OCI-LY1 (cell line): Measurements from ENCODE around the gene ARFIP2.

Experiments
- H2AFZ ChIP-seq: fragments of 200-600 bp; sonication (generic), shearing (Covaris generic); 2 replicates; pipeline ENCODE4 v1.6.0; 2014; ENCODE audit warnings: antibody characterized with exemption, mild to moderate bottlenecking, low read length
- H3F3A ChIP-seq: fragments of 200-600 bp; sonication (generic), shearing (Covaris generic); 2 replicates; pipeline ENCODE4 v1.6.0; 2014; ENCODE audit warnings: mild to moderate bottlenecking, antibody characterized with exemption, low read length, moderate library complexity; ENCODE audit not compliant: insufficient read depth
- H3K27ac ChIP-seq: fragments of 200-600 bp; sonication (generic); 2 replicates; pipeline ENCODE4 v1.5.1; 2014; ENCODE audit warnings: low read length, mixed run types, mild to moderate bottlenecking, low read depth; ENCODE audit not compliant: poor library complexity, severe bottlenecking
- H3K27me3 ChIP-seq: fragments of 200-600 bp; sonication (generic); 2 replicates; pipeline ENCODE4 v1.6.0; 2014; ENCODE audit warnings: antibody characterized with exemption, mild to moderate bottlenecking, low read length, moderate library complexity; ENCODE audit not compliant: insufficient read depth
- H3K36me3 ChIP-seq: fragments of 200-600 bp; sonication (generic); 2 replicates; pipeline ENCODE4 v1.6.1; 2014; ENCODE audit warnings: mild to moderate bottlenecking, antibody characterized with exemption, low read length, moderate library complexity, mixed read lengths; ENCODE audit not compliant: insufficient read depth
- H3K4me1 ChIP-seq: fragments of 200-600 bp; sonication (generic); 2 replicates; pipeline ENCODE4 v1.5.1; 2014; ENCODE audit warnings: mild to moderate bottlenecking, low read length, moderate library complexity; ENCODE audit not compliant: insufficient read depth, severe bottlenecking
- H3K4me2 ChIP-seq: fragments of 200-600 bp; sonication (generic), shearing (Covaris generic); 2 replicates; pipeline ENCODE4 v1.6.1; 2014; ENCODE audit warnings: low read length
- H3K4me3 ChIP-seq: fragments of 200-600 bp; sonication (generic); 2 replicates; pipeline ENCODE4 v1.5.1; 2014; ENCODE audit warnings: low read length, low read depth, mild to moderate bottlenecking, mixed read lengths; ENCODE audit not compliant: poor library complexity, severe bottlenecking
- H3K79me2 ChIP-seq: fragments of 200-600 bp; shearing (Covaris generic); 2 replicates; pipeline ENCODE4 v1.6.1; 2016; ENCODE audit warnings: mixed run types, low read length, mixed read lengths; ENCODE audit not compliant: insufficient read depth
- H3K9ac ChIP-seq: fragments of 200-600 bp; sonication (generic), shearing (Covaris generic); 2 replicates; pipeline ENCODE4 v1.6.1; 2014; ENCODE audit warnings: mild to moderate bottlenecking, low read length, mixed read lengths
- H3K9me2 ChIP-seq: fragments of 200-600 bp; sonication (generic), shearing (Covaris generic); 2 replicates; pipeline ENCODE4 v1.6.1; 2014; ENCODE audit warnings: low read depth, mild to moderate bottlenecking, low read length, mixed read lengths
- H3K9me3 ChIP-seq: fragments of 200-600 bp; shearing (Covaris generic); 2 replicates; pipeline ENCODE4 v1.6.1; 2014; ENCODE audit warnings: low read length, mixed read lengths
- H4K20me1 ChIP-seq: fragments of 200-600 bp; sonication (generic), shearing (Covaris generic); 2 replicates; pipeline ENCODE4 v1.6.0; 2016; ENCODE audit warnings: mild to moderate bottlenecking, low read length; ENCODE audit not compliant: insufficient read depth
- EZH2 ChIP-seq: fragments of 200-600 bp; sonication (generic), shearing (Covaris generic); IDR thresholded peaks from 2 replicates; pipeline ENCODE4 v1.8.0; 2017; ENCODE audit warnings: borderline replicate concordance, mixed run types, mild to moderate bottlenecking, antibody characterized with exemption, low read length, moderate library complexity, mixed read lengths
- TF ChIP-seq, protein P1 (sequence below): fragments of 200-600 bp; sonication (generic), shearing (Covaris generic); IDR thresholded peaks from 2 replicates; pipeline ENCODE4 v1.5.1; 2017; ENCODE audit warnings: mild to moderate bottlenecking, antibody characterized with exemption, low read length, moderate library complexity, mixed read lengths

ARFIP2 gene

DNA sequence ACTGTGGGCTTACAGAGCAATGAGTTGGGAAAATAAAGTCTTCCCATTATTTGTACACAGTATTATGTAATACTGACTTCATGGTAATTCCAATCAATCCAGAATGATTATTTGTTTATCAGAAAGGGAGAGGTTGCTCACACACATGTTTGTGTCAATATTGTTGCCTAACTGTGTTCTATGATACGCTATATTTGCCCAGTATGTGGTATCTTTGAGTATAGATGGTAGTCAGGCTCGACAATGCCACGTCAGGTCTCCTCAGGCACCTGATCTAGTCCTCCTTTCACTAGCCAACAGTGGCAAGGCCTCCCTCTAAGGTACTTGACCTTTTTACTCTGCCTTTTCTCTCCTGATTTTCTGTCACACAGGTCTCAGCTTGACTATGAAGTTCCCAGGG lies 21.3 kb upstream of the ARFIP2 start:
- Histone ChIP-seq H3K79me2 (no peaks in the 10 kb centered on the region), H3K36me3 (peaks cover 36% of the 10 kb centered on the region; the same call in 1 of the 2 replicates), H3K9ac (no peak overlapping the region), H3K4me3 (no peak overlapping the region), H3K4me2 (no peak overlapping the region), H3K9me3 (no peaks in the 10 kb centered on the region), H2AFZ (no peak overlapping the region), H3F3A (peaks cover 3% of the 10 kb centered on the region; the same call in 1 of the 2 replicates), H3K4me1 (no peaks in the 10 kb centered on the region), H3K27ac (no peak overlapping the region), H3K27me3 (no peaks in the 10 kb centered on the region), H4K20me1 (no peaks in the 10 kb centered on the region), H3K9me2 (no peaks in the 10 kb centered on the region)
- TF ChIP-seq, protein P1, sequence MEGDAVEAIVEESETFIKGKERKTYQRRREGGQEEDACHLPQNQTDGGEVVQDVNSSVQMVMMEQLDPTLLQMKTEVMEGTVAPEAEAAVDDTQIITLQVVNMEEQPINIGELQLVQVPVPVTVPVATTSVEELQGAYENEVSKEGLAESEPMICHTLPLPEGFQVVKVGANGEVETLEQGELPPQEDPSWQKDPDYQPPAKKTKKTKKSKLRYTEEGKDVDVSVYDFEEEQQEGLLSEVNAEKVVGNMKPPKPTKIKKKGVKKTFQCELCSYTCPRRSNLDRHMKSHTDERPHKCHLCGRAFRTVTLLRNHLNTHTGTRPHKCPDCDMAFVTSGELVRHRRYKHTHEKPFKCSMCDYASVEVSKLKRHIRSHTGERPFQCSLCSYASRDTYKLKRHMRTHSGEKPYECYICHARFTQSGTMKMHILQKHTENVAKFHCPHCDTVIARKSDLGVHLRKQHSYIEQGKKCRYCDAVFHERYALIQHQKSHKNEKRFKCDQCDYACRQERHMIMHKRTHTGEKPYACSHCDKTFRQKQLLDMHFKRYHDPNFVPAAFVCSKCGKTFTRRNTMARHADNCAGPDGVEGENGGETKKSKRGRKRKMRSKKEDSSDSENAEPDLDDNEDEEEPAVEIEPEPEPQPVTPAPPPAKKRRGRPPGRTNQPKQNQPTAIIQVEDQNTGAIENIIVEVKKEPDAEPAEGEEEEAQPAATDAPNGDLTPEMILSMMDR, result no peak
- no peak for TF ChIP-seq EZH2

DNA sequence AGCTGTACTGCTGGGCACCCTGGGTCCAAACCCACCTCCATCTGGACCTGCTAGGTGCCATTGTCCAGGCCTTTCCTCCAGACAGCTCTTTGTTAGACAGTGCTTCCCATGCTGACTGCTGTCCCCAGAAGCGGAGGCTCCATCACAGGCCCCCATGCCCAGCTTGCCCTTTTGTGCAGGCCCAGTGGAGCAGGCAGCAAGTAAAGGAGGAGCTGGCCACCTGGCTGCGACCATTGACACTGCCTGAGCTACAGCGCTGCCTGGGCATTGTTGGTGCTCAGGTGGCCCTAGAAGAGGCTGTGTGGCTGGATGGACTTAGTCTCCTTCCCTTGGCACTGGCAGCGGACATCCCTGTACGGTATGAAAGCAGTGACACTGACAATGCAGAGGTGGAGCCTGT lies 17.4 kb upstream of the ARFIP2 start:
- Histone ChIP-seq H3K36me3 (peaks cover 39% of the 10 kb centered on the region; the same call in 1 of the 2 replicates), H4K20me1 (no peaks in the 10 kb centered on the region)

DNA sequence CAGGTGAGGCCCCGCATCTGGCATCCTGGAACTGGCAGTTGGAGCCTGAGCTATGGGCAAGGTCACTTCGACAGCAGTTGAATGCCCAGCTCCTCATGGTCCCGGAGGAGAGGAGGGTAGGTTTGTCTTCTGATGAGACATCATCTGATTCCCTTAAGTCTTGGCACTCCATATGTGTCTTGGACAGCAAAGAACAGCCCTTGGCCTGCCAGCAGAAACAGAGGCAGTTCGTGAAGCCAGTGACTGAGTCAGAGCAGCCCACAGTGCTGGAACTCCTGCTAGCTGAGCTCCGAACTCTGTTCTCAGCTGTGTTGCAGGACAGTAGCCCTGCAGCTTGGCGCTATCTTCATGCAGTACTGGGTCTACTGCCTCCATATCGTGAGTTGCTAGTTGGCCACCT lies 17.0 kb upstream of the ARFIP2 start:
- H3K4me2 ChIP-seq, result no peak overlapping the region
- H2AFZ ChIP-seq, result no peak overlapping the region
- TF ChIP-seq, protein P1, result no peak
- TF ChIP-seq EZH2, result no peak
- H3K9me2 ChIP-seq, result no peaks in the 10 kb centered on the region
- no peak overlapping the region for H3K9ac ChIP-seq
- no peaks in the 10 kb centered on the region for H3K4me1 ChIP-seq
- no peaks in the 10 kb centered on the region for H3K9me3 ChIP-seq
- no peaks in the 10 kb centered on the region for H3K79me2 ChIP-seq
- no peak overlapping the region for H3K27ac ChIP-seq
- peaks cover 40% of the 10 kb centered on the region; the same call in 1 of the 2 replicates for H3K36me3 ChIP-seq
- H3K27me3 ChIP-seq, result no peaks in the 10 kb centered on the region
- no peaks in the 10 kb centered on the region for H4K20me1 ChIP-seq
- H3F3A ChIP-seq, result peaks cover 3% of the 10 kb centered on the region; the same call in 1 of the 2 replicates
- H3K4me3 ChIP-seq, result no peak overlapping the region

More for the DNA sequence above, 17.4 kb upstream of the ARFIP2 start:
- peaks cover 3% of the 10 kb centered on the region; the same call in 1 of the 2 replicates for H3F3A ChIP-seq
- no peak overlapping the region for H3K27ac ChIP-seq
- no peaks in the 10 kb centered on the region for H3K4me1 ChIP-seq
- TF ChIP-seq EZH2, result no peak
- TF ChIP-seq, protein P1, result no peak
- H3K9me3 ChIP-seq, result no peaks in the 10 kb centered on the region
- H2AFZ ChIP-seq, result no peak overlapping the region
- H3K4me3 ChIP-seq, result no peak overlapping the region
- H3K9ac ChIP-seq, result no peak overlapping the region
- no peaks in the 10 kb centered on the region for H3K9me2 ChIP-seq
- no peaks in the 10 kb centered on the region for H3K27me3 ChIP-seq
- no peaks in the 10 kb centered on the region for H3K79me2 ChIP-seq
- H3K4me2 ChIP-seq, result no peak overlapping the region
